Stimulated activated CD8-positive, alpha-beta memory T cell treated with anti-CD3 and anti-CD28 coated beads, Interleukin-12 subunit alpha, Interleukin-12 subunit beta, amount 100 ng/mL, for 1 hour (primary cell): ENCODE data around the gene VPS36.
"Not testable (repeated sequence)": the region's sequence is repeated elsewhere in the genome, so short reads cannot be mapped to it uniquely, and the experiment has no call there.

ENCODE experiments used
- DNase-seq: peaks from one replicate; pipeline ENCODE4 v3.0.0-alpha.2; 2020; ENCODE audit warnings: low read depth

VPS36 gene

GRCh38 chr13:52450012-52450792, at the start of gene VPS36:
TSS of gene VPS36 (minus strand) at chr13:52450634. CDS start at chr13:52450594, 40 bp downstream.
- peak; percentile 91 for DNase-seq

- not testable (repeated sequence) for DNase-seq
Observed at GRCh38 chr13:52497979-52498378, 47.5 kb upstream of the VPS36 start.

GRCh38 chr13:52494241-52494640, 43.8 kb upstream of the VPS36 start:
- not testable (repeated sequence) for DNase-seq

- DNase-seq: not testable (repeated sequence)
Observed at GRCh38 chr13:52491015-52491414, 40.6 kb upstream of the VPS36 start.

- not testable (repeated sequence) for DNase-seq
Observed at GRCh38 chr13:52488763-52489162, 38.3 kb upstream of the VPS36 start.

GRCh38 chr13:52487078-52487477, 36.6 kb upstream of the VPS36 start:
- not testable (repeated sequence) for DNase-seq

GRCh38 chr13:52480677-52481428, 30.4 kb upstream of the VPS36 start:
- DNase-seq: not testable (repeated sequence)

GRCh38 chr13:52468487-52468886, 18.1 kb upstream of the VPS36 start:
- DNase-seq: not testable (repeated sequence)

GRCh38 chr13:52463526-52463925, 13.1 kb upstream of the VPS36 start:
- DNase-seq: no peak

- DNase-seq: no peak
Observed at GRCh38 chr13:52461265-52461664, 10.8 kb upstream of the VPS36 start.

GRCh38 chr13:52459668-52460067, 9.2 kb upstream of the VPS36 start:
- DNase-seq: no peak

- DNase-seq: peak; percentile 62
Observed at GRCh38 chr13:52455677-52456041, 5.2 kb upstream of the VPS36 start.

GRCh38 chr13:52454820-52455676, 4.6 kb upstream of the VPS36 start, which contains the start of gene CKAP2:
TSS of gene CKAP2 (plus strand) at chr13:52455478. CDS start at chr13:52455557, 79 bp downstream.
- DNase-seq: peak; percentile 90

- DNase-seq: no peak
Observed at GRCh38 chr13:52454459-52454819, 4.0 kb upstream of the VPS36 start.

GRCh38 chr13:52452470-52452869, 2.0 kb upstream of the VPS36 start:
- DNase-seq: no peak

GRCh38 chr13:52451135-52451804, 836 bp upstream of the VPS36 start:
- DNase-seq: no peak

- DNase-seq: no peak
Observed at GRCh38 chr13:52450793-52451116, 321 bp upstream of the VPS36 start.

GRCh38 chr13:52449331-52450011, 963 bp downstream of the VPS36 start:
- no peak for DNase-seq

- no peak for DNase-seq
Observed at GRCh38 chr13:52447815-52448552, 2.5 kb downstream of the VPS36 start.

- no peak for DNase-seq
Observed at GRCh38 chr13:52447354-52447753, 3.1 kb downstream of the VPS36 start.

- no peak for DNase-seq
Observed at GRCh38 chr13:52446265-52446664, 4.2 kb downstream of the VPS36 start.
